PC-9 (cell line): ENCODE results near the gene NR2F1-AS1. TPM values are rescaled to one million over a fixed set of nuclear protein-coding genes. Genes with fewer than 3 reads are reported as not detected.

Experiments
- BruUV-seq: library from RNA; stranded (reverse); fragments of 400-500 nt; replicated peaks from 2 replicates; lab custom pipeline; 2021; lab: Mats Ljungman, UMichigan
- CTCF ChIA-PET: fragments of 300-600 bp; sonication (Branson Sonifier 250); formaldehyde crosslinking; loops from one replicate; lab custom pipeline; 2022; ENCODE audit warnings: antibody characterized with exemption; lab: Charles Lee
- POLR2A ChIA-PET: fragments of 300-600 bp; sonication (Branson Sonifier 250); formaldehyde crosslinking; loops from one replicate; lab custom pipeline; 2022; ENCODE audit warnings: antibody characterized with exemption; ENCODE audit not compliant: unreplicated experiment; lab: Charles Lee
- DNase-seq, 2 experiments: peaks; one replicate each; pipeline versions ENCODE4 v3.0.0 to v3.0.0-alpha.2; 2015 to 2022; ENCODE audit warnings: mixed read lengths in 1 of 2
- H2AFZ ChIP-seq: fragments of 200-600 bp; sonication (generic); 2 replicates; pipeline ENCODE4 v1.8.1; 2017; ENCODE audit warnings: antibody characterized with exemption
- H3F3A ChIP-seq: fragments of 200-600 bp; sonication (generic); 2 replicates; pipeline ENCODE4 v1.8.1; 2017; ENCODE audit warnings: antibody characterized with exemption, mild to moderate bottlenecking, low read depth; ENCODE audit not compliant: insufficient read depth
- H3K27ac ChIP-seq: fragments of 200-600 bp; sonication (generic); 2 replicates; pipeline ENCODE4 v1.6.1; 2016; ENCODE audit warnings: mixed run types
- H3K27me3 ChIP-seq: fragments of 200-600 bp; sonication (generic); 2 replicates; pipeline ENCODE4 v1.6.1; 2016; ENCODE audit warnings: low read depth, mixed run types; ENCODE audit not compliant: insufficient read depth
- H3K36me3 ChIP-seq: fragments of 200-600 bp; sonication (generic); 2 replicates; pipeline ENCODE4 v1.6.1; 2016; ENCODE audit warnings: low read depth, mixed run types
- H3K4me1 ChIP-seq: fragments of 200-600 bp; sonication (generic); replicated peaks from 2 replicates; pipeline ENCODE4 v1.6.1; 2016; ENCODE audit warnings: mixed run types; ENCODE audit not compliant: insufficient read depth
- H3K4me2 ChIP-seq: fragments of 200-600 bp; sonication (generic); 2 replicates; pipeline ENCODE4 v1.6.1; 2017; ENCODE audit warnings: mixed run types
- H3K4me3 ChIP-seq: fragments of 200-600 bp; sonication (generic); 2 replicates; pipeline ENCODE4 v1.6.1; 2016; ENCODE audit warnings: mixed run types
- H3K79me2 ChIP-seq: fragments of 200-600 bp; sonication (generic); 2 replicates; pipeline ENCODE4 v1.6.1; 2017; ENCODE audit warnings: low read depth, mixed run types
- H3K9me2 ChIP-seq: fragments of 200-600 bp; sonication (generic); 2 replicates; pipeline ENCODE4 v1.8.1; 2017; ENCODE audit warnings: mild to moderate bottlenecking; ENCODE audit not compliant: insufficient read depth
- H3K9me3 ChIP-seq: fragments of 200-600 bp; sonication (generic); 2 replicates; pipeline ENCODE4 v1.8.1; 2016; ENCODE audit warnings: low read depth; ENCODE audit not compliant: insufficient read depth
- H4K20me1 ChIP-seq: fragments of 200-600 bp; sonication (generic); 2 replicates; pipeline ENCODE4 v1.8.1; 2017; ENCODE audit not compliant: insufficient read depth
- CTCF ChIP-seq: fragments of 200-600 bp; sonication (generic); conservative IDR thresholded peaks from 2 replicates; pipeline ENCODE4 v1.6.1; 2017; ENCODE audit warnings: mixed run types, antibody characterized with exemption, mild to moderate bottlenecking, moderate library complexity
- EZH2 ChIP-seq: fragments of 200-600 bp; sonication (generic); IDR thresholded peaks from 2 replicates; pipeline ENCODE4 v1.8.0; 2017; ENCODE audit warnings: antibody characterized with exemption, low read depth
- intact Hi-C: fragments of 100-400 bp; cut with micrococcal nuclease; formaldehyde crosslinking; loops from one replicate; pipeline ENCODE4 v1.10.0; 2022; ENCODE audit not compliant: unreplicated experiment
- total RNA-seq: library from RNA; stranded (reverse); gene quantifications from 2 replicates; pipeline ENCODE4 v1.2.3, GENCODE V29; 2021

Gene NR2F1-AS1
- total RNA-seq, 1 experiment from 2014 or later, result 6.0 TPM

GRCh38 chr5:93593476-93594131, 12.6 kb upstream of the NR2F1-AS1 start:
- Histone ChIP-seq H3K27ac (no peak overlapping the region), H3K4me2 (no peak overlapping the region), H3K9me3 (no peaks in the 10 kb centered on the region), H2AFZ (no peak overlapping the region), H3K4me3 (no peak overlapping the region), H3K36me3 (0 out of 2 replicates have a peak, but pooled peaks cover 19% of the 10 kb centered on the region), H3K79me2 (no peaks in the 10 kb centered on the region), H3F3A (no peaks in the 10 kb centered on the region), H3K27me3 (no peaks in the 10 kb centered on the region), H4K20me1 (no peaks in the 10 kb centered on the region), H3K9me2 (no peaks in the 10 kb centered on the region), H3K4me1 (no peaks in the 10 kb centered on the region)
- intact Hi-C loops, result loop anchor here (10.0 kb wide), 1 partner anchor 301 kb away; no protein-coding TSS in a partner anchor
- no peak for TF ChIP-seq EZH2
- no peak for TF ChIP-seq CTCF
- no TSS peak for BruUV-seq
- ChIA-PET CTCF (no interaction called here), POLR2A (no interaction called here)
- no peak for DNase-seq

GRCh38 chr5:93592883-93593282, 11.9 kb upstream of the NR2F1-AS1 start:
- Histone ChIP-seq H3K4me2 (no peak overlapping the region), H2AFZ (no peak overlapping the region), H3K9me2 (no peaks in the 10 kb centered on the region), H3F3A (no peaks in the 10 kb centered on the region), H3K36me3 (0 out of 2 replicates have a peak, but pooled peaks cover 19% of the 10 kb centered on the region), H3K4me1 (no peaks in the 10 kb centered on the region), H3K4me3 (no peak overlapping the region), H3K27me3 (no peaks in the 10 kb centered on the region), H3K79me2 (no peaks in the 10 kb centered on the region), H3K27ac (no peak overlapping the region), H4K20me1 (no peaks in the 10 kb centered on the region), H3K9me3 (no peaks in the 10 kb centered on the region)
- ChIA-PET CTCF (no interaction called here), POLR2A (no interaction called here)
- no peak for DNase-seq
- TF ChIP-seq CTCF (no peak), EZH2 (no peak)
- BruUV-seq, result no TSS peak
- intact Hi-C loops, result loop anchor here (10.0 kb wide), 1 partner anchor 302 kb away; no protein-coding TSS in a partner anchor

- Histone ChIP-seq H3K27me3 (no peaks in the 10 kb centered on the region), H3K4me3 (no peak overlapping the region), H3K4me2 (no peak overlapping the region), H3K9me2 (no peaks in the 10 kb centered on the region), H4K20me1 (no peaks in the 10 kb centered on the region), H3K27ac (no peak overlapping the region), H2AFZ (no peak overlapping the region), H3K4me1 (peaks cover 3% of the 10 kb centered on the region; the same call in 1 of the 2 replicates), H3K9me3 (no peaks in the 10 kb centered on the region), H3K79me2 (peaks cover 10% of the 10 kb centered on the region; the same call in 1 of the 2 replicates), H3F3A (no peaks in the 10 kb centered on the region), H3K36me3 (0 out of 2 replicates have a peak, but pooled peaks cover 19% of the 10 kb centered on the region)
- no peak for TF ChIP-seq EZH2
- TF ChIP-seq CTCF, result no peak
- no TSS peak for BruUV-seq
- intact Hi-C loops, result loop anchor here (10.0 kb wide), 1 partner anchor 303 kb away; no protein-coding TSS in a partner anchor
- POLR2A ChIA-PET, result no interaction called here
- CTCF ChIA-PET, result no interaction called here
- no peak for DNase-seq
These were observed 10.4 kb upstream of the NR2F1-AS1 start for GRCh38 chr5:93591323-93591945.
